ENCODE measurements around the gene MAP2K4. TPM values are rescaled to one million over a fixed set of nuclear protein-coding genes. Genes with fewer than 3 reads are reported as not detected.

MAP2K4 gene
- total and polyA plus RNA-seq, 2 of the 8 experiments (the other 6 are each of a cell fraction or from before 2014, with no cell fraction given) = 14.2 to 37.3 TPM

GRCh38 chr17:12028611-12029010, 7.9 kb downstream of the MAP2K4 start (continued):
- no peak for TF ChIP-seq CBX5 (IDR thresholded peaks at IDR 0.05; ENCODE audit: low read depth, low read length)
- TF ChIP-seq USF2 (IDR thresholded peaks at IDR 0.05; ENCODE audit: low read length) = no peak
- TF ChIP-seq SP1 (IDR thresholded peaks at IDR 0.05; ENCODE audit: low read depth, low read length) = no peak
